ENCODE data around the gene HSD17B1.

DNA sequence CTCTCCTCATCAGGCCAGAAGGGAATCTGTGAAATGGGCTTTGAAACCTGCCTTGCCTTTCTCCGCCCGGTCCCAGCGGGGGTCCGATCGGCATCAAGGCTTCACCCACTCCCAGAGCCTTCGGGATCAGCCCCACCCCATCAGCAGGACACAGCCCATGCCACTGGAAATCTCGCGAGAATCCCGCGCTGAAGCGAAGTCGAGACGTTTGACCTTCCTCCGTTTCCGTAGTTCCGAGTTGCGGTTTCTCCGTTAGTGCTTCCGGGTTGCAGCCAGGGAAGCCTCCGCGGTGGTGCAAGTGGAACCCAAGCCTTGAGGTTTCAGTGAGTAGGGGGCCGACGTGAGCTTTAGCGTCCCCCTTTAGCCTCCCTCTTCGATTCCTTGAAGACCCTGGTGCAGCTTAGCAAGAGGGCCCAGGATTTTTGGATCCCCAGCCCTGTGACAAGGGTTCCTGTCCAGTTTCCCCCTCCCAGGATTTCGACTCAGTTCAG is 9.2 kb downstream of the HSD17B1 start, which contains the start of gene COASY:
- TF ChIP-seq, protein P1, sequence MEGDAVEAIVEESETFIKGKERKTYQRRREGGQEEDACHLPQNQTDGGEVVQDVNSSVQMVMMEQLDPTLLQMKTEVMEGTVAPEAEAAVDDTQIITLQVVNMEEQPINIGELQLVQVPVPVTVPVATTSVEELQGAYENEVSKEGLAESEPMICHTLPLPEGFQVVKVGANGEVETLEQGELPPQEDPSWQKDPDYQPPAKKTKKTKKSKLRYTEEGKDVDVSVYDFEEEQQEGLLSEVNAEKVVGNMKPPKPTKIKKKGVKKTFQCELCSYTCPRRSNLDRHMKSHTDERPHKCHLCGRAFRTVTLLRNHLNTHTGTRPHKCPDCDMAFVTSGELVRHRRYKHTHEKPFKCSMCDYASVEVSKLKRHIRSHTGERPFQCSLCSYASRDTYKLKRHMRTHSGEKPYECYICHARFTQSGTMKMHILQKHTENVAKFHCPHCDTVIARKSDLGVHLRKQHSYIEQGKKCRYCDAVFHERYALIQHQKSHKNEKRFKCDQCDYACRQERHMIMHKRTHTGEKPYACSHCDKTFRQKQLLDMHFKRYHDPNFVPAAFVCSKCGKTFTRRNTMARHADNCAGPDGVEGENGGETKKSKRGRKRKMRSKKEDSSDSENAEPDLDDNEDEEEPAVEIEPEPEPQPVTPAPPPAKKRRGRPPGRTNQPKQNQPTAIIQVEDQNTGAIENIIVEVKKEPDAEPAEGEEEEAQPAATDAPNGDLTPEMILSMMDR (conservative IDR thresholded peaks at IDR 0.05; ENCODE audit: low read depth, low read length): no peak
- no peak for TF ChIP-seq EZH2phosphoT487 (IDR thresholded peaks at IDR 0.05; ENCODE audit: borderline replicate concordance, low read length)
- TF ChIP-seq EZH2 (IDR thresholded peaks at IDR 0.05; ENCODE audit: low read length, unreplicated experiment): no peak

Data from PC-3 (cell line).